ENCODE measurements around the gene PILRB. TPM values are rescaled to one million over a fixed set of nuclear protein-coding genes. Genes with fewer than 3 reads are reported as not detected.

PILRB gene
- total and polyA plus RNA-seq, 9 donors: 11.4 to 39.8 (median 17.1) TPM

- Histone ChIP-seq H3K36me3 (ENCODE audit: control insufficient read depth, insufficient read depth, low read length) (peaks cover 25% of the 10 kb centered on the region), H3K4me1 (ENCODE audit: control insufficient read depth, insufficient read depth, low read length) (peaks cover 6% of the 10 kb centered on the region), H3K27me3 (ENCODE audit: control insufficient read depth, insufficient read depth, low read length) (no peaks in the 10 kb centered on the region), H3K4me3 (ENCODE audit: low read length) (no peak overlapping the region), H3K27ac (ENCODE audit: low read length) (no peak overlapping the region), H3K9me3 (replicated peaks; ENCODE audit: control insufficient read depth, low read depth, low read length) (no peaks in the 10 kb centered on the region)
- 79% methylated on average over 4 of the region's 8 CpGs for WGBS (ENCODE audit: insufficient coverage)
- DNase-seq: no peak
Measured at GRCh38 chr7:100367251-100367620, 9.3 kb downstream of the PILRB start.

- H3K27me3 ChIP-seq (ENCODE audit: control insufficient read depth, insufficient read depth, low read length): no peaks in the 10 kb centered on the region
- H3K9me3 ChIP-seq (replicated peaks; ENCODE audit: control insufficient read depth, low read depth, low read length): no peaks in the 10 kb centered on the region
- 72% methylated on average over 6 of the region's 12 CpGs for WGBS (ENCODE audit: insufficient coverage)
- peaks cover 18% of the 10 kb centered on the region for H3K36me3 ChIP-seq (ENCODE audit: control insufficient read depth, insufficient read depth, low read length)
- no peak for DNase-seq
- H3K27ac ChIP-seq (ENCODE audit: low read length): peak overlapping the region; percentile 49
- H3K4me1 ChIP-seq (ENCODE audit: control insufficient read depth, insufficient read depth, low read length): peaks cover 10% of the 10 kb centered on the region
- no peak overlapping the region for H3K4me3 ChIP-seq (ENCODE audit: low read length)
Measured at GRCh38 chr7:100367676-100368613, 10.0 kb downstream of the PILRB start.

- no peaks in the 10 kb centered on the region for H3K27me3 ChIP-seq (ENCODE audit: control insufficient read depth, insufficient read depth, low read length)
- H3K4me1 ChIP-seq (ENCODE audit: control insufficient read depth, insufficient read depth, low read length): peaks cover 16% of the 10 kb centered on the region
- H3K36me3 ChIP-seq (ENCODE audit: control insufficient read depth, insufficient read depth, low read length): peaks cover 18% of the 10 kb centered on the region
- DNase-seq: peak; percentile 82
- no peaks in the 10 kb centered on the region for H3K9me3 ChIP-seq (replicated peaks; ENCODE audit: control insufficient read depth, low read depth, low read length)
- H3K4me3 ChIP-seq (ENCODE audit: low read length): no peak overlapping the region
- H3K27ac ChIP-seq (ENCODE audit: low read length): peak overlapping the region; percentile 66
- 53% methylated on average over 4 of the region's 6 CpGs for WGBS (ENCODE audit: insufficient coverage)
Measured at GRCh38 chr7:100369105-100369504, 11.2 kb downstream of the PILRB start.

- H3K4me1 ChIP-seq (ENCODE audit: control insufficient read depth, insufficient read depth, low read length): peaks cover 16% of the 10 kb centered on the region
- no peak for DNase-seq
- 25% methylated on average over 4 of the region's 4 CpGs for WGBS (ENCODE audit: insufficient coverage)
- H3K4me3 ChIP-seq (ENCODE audit: low read length): no peak overlapping the region
- no peaks in the 10 kb centered on the region for H3K9me3 ChIP-seq (replicated peaks; ENCODE audit: control insufficient read depth, low read depth, low read length)
- H3K27me3 ChIP-seq (ENCODE audit: control insufficient read depth, insufficient read depth, low read length): no peaks in the 10 kb centered on the region
- H3K27ac ChIP-seq (ENCODE audit: low read length): no peak overlapping the region
- H3K36me3 ChIP-seq (ENCODE audit: control insufficient read depth, insufficient read depth, low read length): peaks cover 16% of the 10 kb centered on the region
Measured at GRCh38 chr7:100370303-100370702, 12.4 kb downstream of the PILRB start.

DNA sequence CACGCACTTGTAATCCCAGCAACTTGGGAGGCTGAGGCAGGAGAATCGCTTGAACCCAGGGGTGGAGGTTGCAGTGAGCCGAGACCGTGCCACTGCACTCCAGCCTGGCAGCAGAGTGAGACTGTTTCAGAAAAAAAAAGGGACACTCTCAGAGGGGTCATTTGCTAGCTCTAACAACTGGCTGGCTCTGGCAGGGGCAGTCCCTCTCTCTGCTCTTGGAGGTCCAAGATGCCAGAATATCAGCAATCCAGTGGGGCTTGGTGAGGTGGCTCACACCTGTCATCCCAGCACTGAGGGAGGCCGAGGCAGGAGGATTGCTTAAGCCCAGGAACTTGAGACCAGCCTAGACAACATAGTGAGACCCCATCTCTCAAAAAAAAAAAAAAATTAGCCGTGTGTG, 12.8 kb downstream of the PILRB start:
- H3K9me3 ChIP-seq (replicated peaks; ENCODE audit: control insufficient read depth, low read depth, low read length): no peaks in the 10 kb centered on the region
- 98% methylated on average over 4 of the region's 6 CpGs for WGBS (ENCODE audit: insufficient coverage)
- H3K4me1 ChIP-seq (ENCODE audit: control insufficient read depth, insufficient read depth, low read length): peaks cover 16% of the 10 kb centered on the region
- no peak overlapping the region for H3K27ac ChIP-seq (ENCODE audit: low read length)
- no peak overlapping the region for H3K4me3 ChIP-seq (ENCODE audit: low read length)
- H3K27me3 ChIP-seq (ENCODE audit: control insufficient read depth, insufficient read depth, low read length): no peaks in the 10 kb centered on the region
- no peak for DNase-seq
- peaks cover 15% of the 10 kb centered on the region for H3K36me3 ChIP-seq (ENCODE audit: control insufficient read depth, insufficient read depth, low read length)

- H3K36me3 ChIP-seq (ENCODE audit: control insufficient read depth, insufficient read depth, low read length): peaks cover 15% of the 10 kb centered on the region
- H3K4me1 ChIP-seq (ENCODE audit: control insufficient read depth, insufficient read depth, low read length): peaks cover 14% of the 10 kb centered on the region
- H3K9me3 ChIP-seq (replicated peaks; ENCODE audit: control insufficient read depth, low read depth, low read length): no peaks in the 10 kb centered on the region
- no peak overlapping the region for H3K4me3 ChIP-seq (ENCODE audit: low read length)
- no peak overlapping the region for H3K27ac ChIP-seq (ENCODE audit: low read length)
- 56% methylated on average over 4 of the region's 7 CpGs for WGBS (ENCODE audit: insufficient coverage)
- no peaks in the 10 kb centered on the region for H3K27me3 ChIP-seq (ENCODE audit: control insufficient read depth, insufficient read depth, low read length)
- no peak for DNase-seq
Measured at GRCh38 chr7:100371561-100372171, 13.7 kb downstream of the PILRB start.

GRCh38 chr7:100372256-100372655, 14.3 kb downstream of the PILRB start:
- H3K27me3 ChIP-seq (ENCODE audit: control insufficient read depth, insufficient read depth, low read length): no peaks in the 10 kb centered on the region
- H3K4me1 ChIP-seq (ENCODE audit: control insufficient read depth, insufficient read depth, low read length): peaks cover 14% of the 10 kb centered on the region
- no peaks in the 10 kb centered on the region for H3K9me3 ChIP-seq (replicated peaks; ENCODE audit: control insufficient read depth, low read depth, low read length)
- no peak overlapping the region for H3K4me3 ChIP-seq (ENCODE audit: low read length)
- peaks cover 10% of the 10 kb centered on the region for H3K36me3 ChIP-seq (ENCODE audit: control insufficient read depth, insufficient read depth, low read length)
- peak overlapping the region; percentile 20 for H3K27ac ChIP-seq (ENCODE audit: low read length)
- DNase-seq: peak; percentile 39
- 65% methylated on average over 5 of the region's 8 CpGs for WGBS (ENCODE audit: insufficient coverage)

DNA sequence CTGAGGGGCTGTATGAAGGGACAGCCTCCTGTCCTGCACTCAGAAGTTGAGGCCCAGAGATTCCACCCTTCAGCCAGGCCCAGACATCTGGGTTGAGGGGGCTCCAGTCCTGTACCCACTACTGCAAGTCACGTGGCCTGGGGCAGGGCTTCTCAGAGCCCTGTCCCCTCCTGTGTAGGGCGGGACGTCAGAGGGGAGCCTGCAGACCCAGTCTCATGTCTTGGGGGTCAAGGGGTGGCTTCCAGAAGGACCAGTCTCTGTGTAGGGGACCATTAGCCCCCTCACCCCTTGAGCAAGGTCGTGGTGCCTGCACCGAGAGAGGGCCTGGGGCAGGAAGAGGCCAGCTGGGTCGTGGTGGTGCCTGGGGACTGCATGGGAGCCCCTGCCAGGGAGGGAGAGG, 14.8 kb downstream of the PILRB start:
- Histone ChIP-seq H3K4me3 (ENCODE audit: low read length) (no peak overlapping the region), H3K4me1 (ENCODE audit: control insufficient read depth, insufficient read depth, low read length) (peaks cover 14% of the 10 kb centered on the region), H3K36me3 (ENCODE audit: control insufficient read depth, insufficient read depth, low read length) (peaks cover 6% of the 10 kb centered on the region), H3K9me3 (replicated peaks; ENCODE audit: control insufficient read depth, low read depth, low read length) (no peaks in the 10 kb centered on the region), H3K27ac (ENCODE audit: low read length) (peak overlapping the region; percentile 20), H3K27me3 (ENCODE audit: control insufficient read depth, insufficient read depth, low read length) (no peaks in the 10 kb centered on the region)
- no CpG with 5 or more reads among the region's 6 CpGs for WGBS (ENCODE audit: insufficient coverage)
- no peak for DNase-seq

- Histone ChIP-seq H3K27me3 (ENCODE audit: control insufficient read depth, insufficient read depth, low read length) (no peaks in the 10 kb centered on the region), H3K4me3 (ENCODE audit: low read length) (no peak within 1 kb of the TSS), H3K4me1 (ENCODE audit: control insufficient read depth, insufficient read depth, low read length) (peaks cover 14% of the 10 kb centered on the region), H3K27ac (ENCODE audit: low read length) (peak within 1 kb of the TSS; percentile 20), H3K9me3 (replicated peaks; ENCODE audit: control insufficient read depth, low read depth, low read length) (no peaks in the 10 kb centered on the region), H3K36me3 (ENCODE audit: control insufficient read depth, insufficient read depth, low read length) (peaks cover 1% of the 10 kb centered on the region)
- WGBS (ENCODE audit: insufficient coverage): 30% methylated on average over 10 of the region's 12 CpGs
- DNase-seq: peak; percentile 35
Measured at GRCh38 chr7:100373261-100373831, 15.4 kb downstream of the PILRB start, which contains the start of gene PILRA. Gene PILRA (plus strand): TSS chr7:100373487. CDS start chr7:100373657, 170 bp downstream.
